HG03097 (cell line): ENCODE results near the gene DRGX.

ENCODE experiments used
- ATAC-seq: cut with Tn5 transposase; IDR thresholded peaks from one replicate; pipeline ENCODE4 v1.9.1; 2021; ENCODE audit not compliant: unreplicated experiment, low FRiP score

DRGX gene

GRCh38 chr10:49395741-49396665 is at the start of gene DRGX:
Gene DRGX (minus strand): TSS chr10:49396089. CDS start chr10:49395440, 649 bp downstream.
- no peak for ATAC-seq

- ATAC-seq = no peak
Measured at GRCh38 chr10:49444349-49444748, 48.5 kb upstream of the DRGX start.

- ATAC-seq = no peak
Measured at GRCh38 chr10:49442863-49443262, 47.0 kb upstream of the DRGX start.

- no peak for ATAC-seq
Measured at GRCh38 chr10:49441488-49442476, 45.9 kb upstream of the DRGX start.

GRCh38 chr10:49435225-49435624 is 39.3 kb upstream of the DRGX start:
- ATAC-seq = no peak

GRCh38 chr10:49433069-49433468 is 37.2 kb upstream of the DRGX start:
- no peak for ATAC-seq

GRCh38 chr10:49431426-49431825 is 35.5 kb upstream of the DRGX start:
- ATAC-seq = no peak

- ATAC-seq = no peak
Measured at GRCh38 chr10:49429458-49429857, 33.6 kb upstream of the DRGX start.

- no peak for ATAC-seq
Measured at GRCh38 chr10:49426490-49427360, 30.8 kb upstream of the DRGX start.

GRCh38 chr10:49419005-49419404 is 23.1 kb upstream of the DRGX start:
- ATAC-seq = no peak

- ATAC-seq = no peak
Measured at GRCh38 chr10:49418328-49418727, 22.4 kb upstream of the DRGX start.

GRCh38 chr10:49418053-49418326 is 22.1 kb upstream of the DRGX start:
- ATAC-seq = no peak

- ATAC-seq = no peak
Measured at GRCh38 chr10:49417311-49418052, 21.6 kb upstream of the DRGX start.

GRCh38 chr10:49415846-49416245 is 20.0 kb upstream of the DRGX start:
- no peak for ATAC-seq

GRCh38 chr10:49415109-49415508 is 19.2 kb upstream of the DRGX start:
- no peak for ATAC-seq

GRCh38 chr10:49414496-49414895 is 18.6 kb upstream of the DRGX start:
- no peak for ATAC-seq

GRCh38 chr10:49412571-49412970 is 16.7 kb upstream of the DRGX start:
- no peak for ATAC-seq

GRCh38 chr10:49410365-49411074 is 14.6 kb upstream of the DRGX start:
- no peak for ATAC-seq

GRCh38 chr10:49409755-49410154 is 13.9 kb upstream of the DRGX start:
- no peak for ATAC-seq
